H9 (cell line): ENCODE data around the gene PLEKHA8. TPM values are rescaled to one million over a fixed set of nuclear protein-coding genes. Genes with fewer than 3 reads are reported as not detected.

Source experiments
- DNase-seq: peaks from one replicate; pipeline ENCODE4 v3.0.0-alpha.2; 2017
- H2AFZ ChIP-seq: one replicate; pipeline ENCODE4 v1.6.1; 2013; ENCODE audit warnings: mild to moderate bottlenecking, low read length, control low read depth, moderate library complexity
- H2AK5ac ChIP-seq: 2 replicates; pipeline ENCODE4 v1.6.1; 2013; ENCODE audit warnings: low read length, control low read depth, mixed read lengths; ENCODE audit not compliant: insufficient read length
- H2BK120ac ChIP-seq: one replicate; pipeline ENCODE4 v1.6.1; 2013; ENCODE audit warnings: low read depth, mild to moderate bottlenecking, low read length, control low read depth, inconsistent platforms; ENCODE audit not compliant: poor library complexity, severe bottlenecking
- H2BK12ac ChIP-seq: 2 replicates; pipeline ENCODE4 v1.6.1; 2013; ENCODE audit warnings: low read length, control low read depth, mixed read lengths, low read depth; ENCODE audit not compliant: insufficient read length
- H2BK15ac ChIP-seq: 2 replicates; pipeline ENCODE4 v1.6.1; 2013; ENCODE audit warnings: low read depth, low read length, control low read depth
- H2BK20ac ChIP-seq: one replicate; pipeline ENCODE4 v1.6.1; 2013; ENCODE audit warnings: low read depth, mild to moderate bottlenecking, low read length, control low read depth, inconsistent platforms; ENCODE audit not compliant: poor library complexity, severe bottlenecking
- H2BK5ac ChIP-seq: 2 replicates; pipeline ENCODE4 v1.6.1; 2013; ENCODE audit warnings: low read length, control low read depth, mixed read lengths; ENCODE audit not compliant: insufficient read length
- H3K14ac ChIP-seq: 2 replicates; pipeline ENCODE4 v1.6.1; 2013; ENCODE audit warnings: low read length, control low read depth; ENCODE audit not compliant: insufficient read depth
- H3K18ac ChIP-seq: 2 replicates; pipeline ENCODE4 v1.6.1; 2013; ENCODE audit warnings: low read depth, mild to moderate bottlenecking, mixed read lengths, low read length, control low read depth; ENCODE audit not compliant: insufficient read length
- H3K23ac ChIP-seq: 2 replicates; pipeline ENCODE4 v1.6.1; 2013; ENCODE audit warnings: low read length, control low read depth, mixed read lengths, low read depth; ENCODE audit not compliant: insufficient read length
- H3K23me2 ChIP-seq: 2 replicates; pipeline ENCODE4 v1.6.1; 2013; ENCODE audit warnings: low read depth, mild to moderate bottlenecking, mixed read lengths, low read length, control low read depth; ENCODE audit not compliant: insufficient read length, poor library complexity, severe bottlenecking
- H3K27ac ChIP-seq: 2 replicates; pipeline ENCODE4 v1.5.1; 2013; ENCODE audit warnings: low read length, control low read depth, mixed read lengths, low read depth; ENCODE audit not compliant: insufficient read length
- H3K27me3 ChIP-seq: 2 replicates; pipeline ENCODE4 v1.6.1; 2013; ENCODE audit warnings: low read length, control low read depth, inconsistent platforms; ENCODE audit not compliant: insufficient read depth
- H3K4ac ChIP-seq: 2 replicates; pipeline ENCODE4 v1.6.1; 2013; ENCODE audit warnings: low read depth, mild to moderate bottlenecking, control low read depth, inconsistent platforms, low read length, moderate library complexity
- H3K4me1 ChIP-seq: 2 replicates; pipeline ENCODE4 v1.6.1; 2013; ENCODE audit warnings: low read length, control low read depth, inconsistent platforms; ENCODE audit not compliant: insufficient read depth
- H3K4me2 ChIP-seq: 2 replicates; pipeline ENCODE4 v1.6.1; 2013; ENCODE audit warnings: low read length, control low read depth, mixed read lengths; ENCODE audit not compliant: insufficient read length, insufficient read depth
- H3K56ac ChIP-seq: 2 replicates; pipeline ENCODE4 v1.6.1; 2013; ENCODE audit warnings: low read depth, mild to moderate bottlenecking, mixed read lengths, low read length, control low read depth; ENCODE audit not compliant: insufficient read length
- H3K79me1 ChIP-seq: 2 replicates; pipeline ENCODE4 v1.6.1; 2013; ENCODE audit warnings: low read depth, mild to moderate bottlenecking, moderate library complexity, low read length, control low read depth, inconsistent platforms; ENCODE audit not compliant: insufficient read depth, poor library complexity, severe bottlenecking
- H3K79me2 ChIP-seq: 2 replicates; pipeline ENCODE4 v1.6.1; 2013; ENCODE audit warnings: low read length, control low read depth, inconsistent platforms; ENCODE audit not compliant: insufficient read depth
- H3K9ac ChIP-seq: 2 replicates; pipeline ENCODE4 v1.6.1; 2013; ENCODE audit warnings: low read length, control low read depth, mixed read lengths; ENCODE audit not compliant: insufficient read length; ENCODE audit errors: extremely low read depth
- H3K9me3 ChIP-seq: one replicate; pipeline ENCODE4 v1.6.1; 2013; ENCODE audit warnings: low read depth, low read length, inconsistent platforms; ENCODE audit not compliant: control insufficient read depth
- H3T11ph ChIP-seq: one replicate; pipeline ENCODE4 v1.6.1; 2013; ENCODE audit warnings: mild to moderate bottlenecking, low read length, control low read depth, inconsistent platforms
- H4K20me1 ChIP-seq: one replicate; pipeline ENCODE4 v1.6.1; 2013; ENCODE audit not compliant: control insufficient read depth, insufficient read length, insufficient read depth
- H4K5ac ChIP-seq: 2 replicates; pipeline ENCODE4 v1.6.1; 2013; ENCODE audit warnings: low read depth, mild to moderate bottlenecking, mixed read lengths, low read length, control low read depth; ENCODE audit not compliant: insufficient read length
- H4K8ac ChIP-seq: replicated peaks from 2 replicates; pipeline ENCODE4 v1.6.1; 2013; ENCODE audit warnings: low read length, control low read depth, mixed read lengths, low read depth; ENCODE audit not compliant: insufficient read length
- H4K91ac ChIP-seq: 2 replicates; pipeline ENCODE4 v1.6.1; 2013; ENCODE audit warnings: low read depth, mild to moderate bottlenecking, moderate library complexity, mixed read lengths, low read length, control low read depth; ENCODE audit not compliant: insufficient read length
- H3K27ac Mint-ChIP-seq, 3 experiments: 2 replicates in 2 of 3; 3 replicates in 1 of 3; pipeline ENCODE4 v1.8.0; 2020 to 2021; ENCODE audit warnings: mixed read lengths in 3 of 3, mild to moderate bottlenecking in 1 of 3, moderate library complexity in 1 of 3
- H3K27me3 Mint-ChIP-seq: 2 replicates; pipeline ENCODE4 v1.8.0; 2021; ENCODE audit warnings: low read depth, mild to moderate bottlenecking, moderate library complexity, mixed read lengths
- H3K36me3 Mint-ChIP-seq, 3 experiments: 2 replicates in 2 of 3; 3 replicates in 1 of 3; pipeline ENCODE4 v1.8.0; 2020 to 2021; ENCODE audit warnings: low read depth in 3 of 3, mixed read lengths in 3 of 3; ENCODE audit not compliant: insufficient read depth in 1 of 3
- H3K4me1 Mint-ChIP-seq, 2 experiments: 2 replicates each; pipeline ENCODE4 v1.8.0; 2020; ENCODE audit warnings: mixed read lengths in 2 of 2
- H3K4me3 Mint-ChIP-seq, 2 experiments: 2 replicates in 1 of 2; 3 replicates in 1 of 2; pipeline ENCODE4 v1.8.0; 2020 to 2021; ENCODE audit warnings: mild to moderate bottlenecking in 2 of 2, mixed read lengths in 2 of 2, moderate library complexity in 1 of 2
- H3K9me3 Mint-ChIP-seq, 2 experiments: 2 replicates in 1 of 2; 3 replicates in 1 of 2; pipeline ENCODE4 v1.8.0; 2020; ENCODE audit warnings: mild to moderate bottlenecking in 2 of 2, mixed read lengths in 2 of 2, moderate library complexity in 1 of 2
- WGBS: extraction: QIAGEN DNeasy Blood & Tissue Kit; methylation state at CpG from one replicate; pipeline ENCODE4 v1.1.7; 2013; ENCODE audit warnings: missing lambda C conversion rate, low lambda C conversion rate, mixed read lengths; ENCODE audit not compliant: insufficient read length; ENCODE audit errors: extremely low coverage; 5-methylcytosine and 5-hydroxymethylcytosine counted together
- total RNA-seq: library from RNA; stranded (reverse); gene quantifications from 2 replicates; pipeline ENCODE4 v1.2.1, GENCODE V29; 2021
- TF ChIP-seq, protein P1 (sequence below): fragments of 200-600 bp; sonication (generic); conservative IDR thresholded peaks from 3 replicates; pipeline ENCODE4 v1.8.0; 2021; ENCODE audit warnings: antibody characterized with exemption, mild to moderate bottlenecking

The PLEKHA8 gene
- total RNA-seq, 1 experiment from 2014 or later = 37.0 TPM

DNA sequence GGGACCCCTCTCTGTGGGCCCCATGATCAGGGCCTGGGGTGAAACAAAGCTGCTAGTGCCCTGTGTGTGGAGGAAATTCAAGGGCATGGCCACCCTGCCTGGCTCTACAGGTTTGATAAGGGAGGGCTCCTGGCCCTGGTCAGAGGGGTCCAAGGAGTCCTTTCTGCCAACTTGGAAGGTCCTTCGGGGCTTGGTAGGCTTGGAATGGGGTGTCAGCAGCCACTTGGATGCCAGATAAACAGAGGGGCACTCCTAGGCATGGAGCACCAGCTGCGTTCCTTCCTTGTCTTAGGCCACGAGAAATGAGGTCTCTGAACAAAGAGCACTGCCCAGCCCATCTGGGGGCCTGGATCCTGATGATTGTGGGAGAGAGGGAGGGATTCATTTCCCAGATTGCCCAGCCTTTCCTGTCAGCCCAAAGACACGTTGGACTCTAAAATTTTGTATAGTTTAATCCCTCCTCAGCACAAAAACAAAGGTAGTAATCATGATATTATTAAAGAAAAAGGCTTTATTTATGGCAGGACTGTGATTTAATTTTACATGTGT lies 111.7 kb downstream of the PLEKHA8 start:
- peaks cover 3% of the 10 kb centered on the region; the same call in 1 of the 2 replicates for H3K27me3 ChIP-seq
- H3K4me2 ChIP-seq = no peak overlapping the region
- no CpG with 5 or more reads among the region's 4 CpGs for WGBS
- H3K14ac ChIP-seq = no peak overlapping the region
- peaks cover 31% of the 10 kb centered on the region for H3K27me3 Mint-ChIP-seq
- no peaks in the 10 kb centered on the region for H3K36me3 Mint-ChIP-seq
- no peak overlapping the region for H4K8ac ChIP-seq
- no peaks in the 10 kb centered on the region for H3K4me1 Mint-ChIP-seq
- no peaks in the 10 kb centered on the region for H3K9me3 Mint-ChIP-seq
- H3K4me3 Mint-ChIP-seq = no peak overlapping the region
- H2AK5ac ChIP-seq = no peak overlapping the region
- no peaks in the 10 kb centered on the region for H4K20me1 ChIP-seq
- no peaks in the 10 kb centered on the region for H3K79me2 ChIP-seq
- no peak overlapping the region for H3K56ac ChIP-seq
- H3K23me2 ChIP-seq = peaks cover 10% of the 10 kb centered on the region
- H2BK12ac ChIP-seq = no peak overlapping the region
- H3K9ac ChIP-seq = no peak overlapping the region
- H3T11ph ChIP-seq = no peak overlapping the region
- no peak overlapping the region for H4K91ac ChIP-seq
- H3K27ac ChIP-seq = no peak overlapping the region
- no peak overlapping the region for H3K18ac ChIP-seq
- H3K4ac ChIP-seq = no peak overlapping the region
- no peak overlapping the region for H3K23ac ChIP-seq
- no peak overlapping the region for H2BK120ac ChIP-seq
- DNase-seq = no peak
- H3K79me1 ChIP-seq = no peaks in the 10 kb centered on the region
- H4K5ac ChIP-seq = no peak overlapping the region
- no peaks in the 10 kb centered on the region for H3K9me3 ChIP-seq
- no peak overlapping the region for H2BK15ac ChIP-seq
- TF ChIP-seq, protein P1, sequence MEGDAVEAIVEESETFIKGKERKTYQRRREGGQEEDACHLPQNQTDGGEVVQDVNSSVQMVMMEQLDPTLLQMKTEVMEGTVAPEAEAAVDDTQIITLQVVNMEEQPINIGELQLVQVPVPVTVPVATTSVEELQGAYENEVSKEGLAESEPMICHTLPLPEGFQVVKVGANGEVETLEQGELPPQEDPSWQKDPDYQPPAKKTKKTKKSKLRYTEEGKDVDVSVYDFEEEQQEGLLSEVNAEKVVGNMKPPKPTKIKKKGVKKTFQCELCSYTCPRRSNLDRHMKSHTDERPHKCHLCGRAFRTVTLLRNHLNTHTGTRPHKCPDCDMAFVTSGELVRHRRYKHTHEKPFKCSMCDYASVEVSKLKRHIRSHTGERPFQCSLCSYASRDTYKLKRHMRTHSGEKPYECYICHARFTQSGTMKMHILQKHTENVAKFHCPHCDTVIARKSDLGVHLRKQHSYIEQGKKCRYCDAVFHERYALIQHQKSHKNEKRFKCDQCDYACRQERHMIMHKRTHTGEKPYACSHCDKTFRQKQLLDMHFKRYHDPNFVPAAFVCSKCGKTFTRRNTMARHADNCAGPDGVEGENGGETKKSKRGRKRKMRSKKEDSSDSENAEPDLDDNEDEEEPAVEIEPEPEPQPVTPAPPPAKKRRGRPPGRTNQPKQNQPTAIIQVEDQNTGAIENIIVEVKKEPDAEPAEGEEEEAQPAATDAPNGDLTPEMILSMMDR = no peak
- no peak overlapping the region for H2BK20ac ChIP-seq
- no peaks in the 10 kb centered on the region for H3K4me1 ChIP-seq
- no peak overlapping the region for H2AFZ ChIP-seq
- H3K27ac Mint-ChIP-seq = no peak overlapping the region
- H2BK5ac ChIP-seq = no peak overlapping the region
